IMR-90 (cell line): Measurements from ENCODE around the gene SCFD2. TPM values are rescaled to one million over a fixed set of nuclear protein-coding genes. Genes with fewer than 3 reads are reported as not detected.

ENCODE experiments used
- ATAC-seq: fragments of 200-7000 bp; cut with Tn5 transposase; 2 replicates; pipeline ENCODE4 v1.9.1; 2020; ENCODE audit warnings: low read depth, mild to moderate bottlenecking, moderate library complexity
- BruUV-seq: library from RNA; stranded (reverse); fragments of 400-500 nt; replicated peaks from 2 replicates; lab custom pipeline; 2021; lab: Mats Ljungman, UMichigan
- CTCF ChIA-PET: fragments of 300-600 bp; formaldehyde crosslinking; extraction: SDS; loops from one replicate; lab custom pipeline; 2021; ENCODE audit warnings: antibody characterized with exemption; lab: Yijun Ruan, JAX
- POLR2A ChIA-PET: fragments of 300-600 bp; sonication (Branson Sonifier 250); formaldehyde crosslinking; loops from one replicate; lab custom pipeline; 2022; ENCODE audit warnings: antibody characterized with exemption; ENCODE audit not compliant: unreplicated experiment; lab: Charles Lee
- DNase-seq: peaks from one replicate; pipeline ENCODE4 v3.0.0; 2013
- H2AFZ ChIP-seq: replicated peaks from 2 replicates; pipeline ENCODE3; 2013; ENCODE audit warnings: low read length, mild to moderate bottlenecking; ENCODE audit not compliant: poor library complexity
- H2AK5ac ChIP-seq: 2 replicates; pipeline ENCODE4 v1.6.1; 2013; ENCODE audit warnings: low read depth, low read length, inconsistent platforms
- H2AK9ac ChIP-seq: replicated peaks from 2 replicates; pipeline ENCODE3; 2013; ENCODE audit warnings: mild to moderate bottlenecking, low read depth, low read length, moderate library complexity; ENCODE audit not compliant: poor library complexity
- H2BK120ac ChIP-seq: 2 replicates; pipeline ENCODE4 v1.6.1; 2013; ENCODE audit warnings: low read depth, low read length, inconsistent platforms
- H2BK15ac ChIP-seq: 3 replicates; pipeline ENCODE4 v1.6.1; 2013; ENCODE audit warnings: low read depth, low read length, inconsistent platforms
- H2BK20ac ChIP-seq: 2 replicates; pipeline ENCODE4 v1.6.1; 2013; ENCODE audit warnings: low read depth, mild to moderate bottlenecking, inconsistent platforms, low read length, moderate library complexity
- H2BK5ac ChIP-seq: 2 replicates; pipeline ENCODE4 v1.6.1; 2013; ENCODE audit warnings: mild to moderate bottlenecking, low read depth, low read length, inconsistent platforms; ENCODE audit not compliant: poor library complexity, severe bottlenecking
- H3K14ac ChIP-seq: replicated peaks from 2 replicates; pipeline ENCODE4 v1.6.1; 2013; ENCODE audit warnings: low read depth, low read length, inconsistent platforms
- H3K18ac ChIP-seq: 2 replicates; pipeline ENCODE4 v1.6.1; 2013; ENCODE audit warnings: low read depth, low read length, control low read depth
- H3K23ac ChIP-seq: 2 replicates; pipeline ENCODE4 v1.6.1; 2013; ENCODE audit warnings: low read depth, low read length, inconsistent platforms
- H3K27ac ChIP-seq: 2 replicates; pipeline ENCODE4 v1.5.1; 2013; ENCODE audit warnings: mild to moderate bottlenecking, control low read depth, low read length; ENCODE audit not compliant: insufficient read depth
- H3K27me3 ChIP-seq: 2 replicates; pipeline ENCODE4 v1.6.1; 2013; ENCODE audit warnings: low read length; ENCODE audit not compliant: control insufficient read depth, insufficient read depth
- H3K36me3 ChIP-seq: 2 replicates; pipeline ENCODE4 v1.6.1; 2013; ENCODE audit warnings: low read length, mixed read lengths; ENCODE audit not compliant: control insufficient read depth, insufficient read depth
- H3K4ac ChIP-seq: 2 replicates; pipeline ENCODE4 v1.6.1; 2013; ENCODE audit warnings: low read depth, low read length, inconsistent platforms
- H3K4me1 ChIP-seq: 2 replicates; pipeline ENCODE4 v1.6.1; 2013; ENCODE audit warnings: low read length, mixed read lengths; ENCODE audit not compliant: control insufficient read depth, insufficient read depth
- H3K4me2 ChIP-seq: 2 replicates; pipeline ENCODE4 v1.6.1; 2013; ENCODE audit warnings: low read depth, mild to moderate bottlenecking, control low read depth, low read length, moderate library complexity
- H3K4me3 ChIP-seq: 2 replicates; pipeline ENCODE4 v1.5.1; 2013; ENCODE audit warnings: low read depth, mild to moderate bottlenecking, control low read depth, low read length, moderate library complexity; ENCODE audit not compliant: insufficient read depth
- H3K56ac ChIP-seq: 2 replicates; pipeline ENCODE4 v1.6.1; 2013; ENCODE audit warnings: low read length, inconsistent platforms; ENCODE audit not compliant: insufficient read depth; ENCODE audit errors: extremely low read depth
- H3K79me1 ChIP-seq, 2 experiments: 2 replicates each; pipeline ENCODE4 v1.6.1; 2013; ENCODE audit warnings: low read length in 2 of 2, inconsistent platforms in 1 of 2, low read depth in 1 of 2
- H3K9ac ChIP-seq: 2 replicates; pipeline ENCODE4 v1.6.1; 2013; ENCODE audit warnings: low read depth, low read length, control low read depth
- H3K9me1 ChIP-seq: 2 replicates; pipeline ENCODE4 v1.6.1; 2013; ENCODE audit warnings: low read length, inconsistent platforms; ENCODE audit not compliant: insufficient read depth
- H3K9me3 ChIP-seq: 2 replicates; pipeline ENCODE4 v1.6.1; 2013; ENCODE audit warnings: low read length; ENCODE audit not compliant: control insufficient read depth, insufficient read depth
- H4K20me1 ChIP-seq: 2 replicates; pipeline ENCODE4 v1.6.1; 2013; ENCODE audit warnings: low read length, inconsistent platforms; ENCODE audit not compliant: insufficient read depth
- H4K5ac ChIP-seq: 2 replicates; pipeline ENCODE4 v1.6.1; 2013; ENCODE audit warnings: mild to moderate bottlenecking, low read depth, low read length, control low read depth
- H4K8ac ChIP-seq, 2 experiments: 2 replicates each; pipeline ENCODE4 v1.6.1; 2013; ENCODE audit warnings: low read depth in 2 of 2, low read length in 2 of 2, control low read depth in 1 of 2, inconsistent platforms in 1 of 2
- H4K91ac ChIP-seq: 2 replicates; pipeline ENCODE4 v1.6.1; 2013; ENCODE audit warnings: low read depth, low read length, inconsistent platforms; ENCODE audit not compliant: insufficient read depth
- POLR2A ChIP-seq: IDR thresholded peaks from 2 replicates; pipeline ENCODE4 v1.6.1; 2012; ENCODE audit warnings: mild to moderate bottlenecking, low read depth, low read length
- WGBS, 2 experiments: methylation state at CpG; one replicate each; pipeline versions ENCODE4 v1.1.5 to v1.1.7; 2013; ENCODE audit warnings: missing lambda C conversion rate in 2 of 2; ENCODE audit not compliant: insufficient read length in 1 of 2; ENCODE audit errors: extremely low coverage in 2 of 2; 5-methylcytosine and 5-hydroxymethylcytosine counted together
- dilution Hi-C: fragments of 300-500 bp; cut with HindIII; formaldehyde crosslinking; loops from one replicate; pipeline ENCODE4 v1.14.3; 2018; ENCODE audit warnings: low sequenced_read_pairs; ENCODE audit not compliant: unreplicated experiment
- in situ Hi-C: fragments of 300-500 bp; cut with MboI; formaldehyde crosslinking; loops from 3 replicates; pipeline ENCODE4 v1.14.3; 2019; ENCODE audit warnings: low sequenced_read_pairs, inconsistent platforms, mixed read lengths
- intact Hi-C: fragments of 100-400 bp; cut with micrococcal nuclease; formaldehyde crosslinking; loops from 2 replicates; pipeline ENCODE4 v1.10.0; 2022
- polyA plus RNA-seq, 3 experiments: library from polyadenylated mRNA; depleted of rRNA; stranded (reverse); fragments of >200 nt; gene quantifications; 2 replicates each; pipeline ENCODE4 v1.2.3, GENCODE V29; 2012; ENCODE audit warnings: low replicate concordance in 1 of 3
- total RNA-seq: library from RNA; depleted of rRNA; stranded (reverse); fragments of >200 nt; gene quantifications from 2 replicates; pipeline ENCODE4 v1.2.3, GENCODE V29; 2012

SCFD2 gene
- total and polyA plus RNA-seq, 2 of the 4 experiments (the other 2 are of a cell fraction) = 18.9 to 62.4 TPM

GRCh38 chr4:53273726-53274125 lies 92.1 kb downstream of the SCFD2 start:
- Histone ChIP-seq H3K4ac (no peak overlapping the region), H2BK5ac (no peak overlapping the region), H3K14ac (no peak overlapping the region), H3K9ac (no peak overlapping the region), H3K18ac (no peak overlapping the region), H3K4me1 (peaks cover 1% of the 10 kb centered on the region; the same call in 1 of the 2 replicates), H4K91ac (no peak overlapping the region), H2BK20ac (no peak overlapping the region), H3K23ac (no peak overlapping the region), H3K36me3 (no peaks in the 10 kb centered on the region), H4K8ac (no peak overlapping the region), H2BK15ac (no peak overlapping the region), H3K27me3 (no peaks in the 10 kb centered on the region), H3K9me3 (no peaks in the 10 kb centered on the region), H3K4me3 (no peak overlapping the region), H3K9me1 (no peaks in the 10 kb centered on the region), H2AFZ (no peak overlapping the region), H3K27ac (no peak overlapping the region), H4K5ac (no peak overlapping the region), H3K79me1 (peaks cover 0 to 4% of the 10 kb centered on the region in 2 experiments; a peak in 1 of 4 replicates), H2AK5ac (no peak overlapping the region), H2BK120ac (no peak overlapping the region), H3K56ac (no peak overlapping the region), H3K4me2 (no peak overlapping the region), H2AK9ac (no peak overlapping the region), H4K20me1 (no peaks in the 10 kb centered on the region)
- BruUV-seq = no TSS peak
- intact Hi-C loops = no loop called here
- ATAC-seq (no peak), DNase-seq (peak; percentile 53)
- dilution Hi-C loops = no loop called here
- no peak for TF ChIP-seq POLR2A
- in situ Hi-C loops = no loop called here
- POLR2A ChIA-PET = no interaction called here
- CTCF ChIA-PET = no interaction called here
- WGBS, 2 experiments = no CpG with 5 or more reads among the region's 3 CpGs
